ENCODE data around the gene ATP6V1C2. TPM values are rescaled to one million over a fixed set of nuclear protein-coding genes. Genes with fewer than 3 reads are reported as not detected.

The ATP6V1C2 gene
- total and polyA plus RNA-seq, 2 donors (not counting 3 experiments of a cell fraction or from before 2014, with no cell fraction given), result 0.03 to 0.13 TPM

DNA sequence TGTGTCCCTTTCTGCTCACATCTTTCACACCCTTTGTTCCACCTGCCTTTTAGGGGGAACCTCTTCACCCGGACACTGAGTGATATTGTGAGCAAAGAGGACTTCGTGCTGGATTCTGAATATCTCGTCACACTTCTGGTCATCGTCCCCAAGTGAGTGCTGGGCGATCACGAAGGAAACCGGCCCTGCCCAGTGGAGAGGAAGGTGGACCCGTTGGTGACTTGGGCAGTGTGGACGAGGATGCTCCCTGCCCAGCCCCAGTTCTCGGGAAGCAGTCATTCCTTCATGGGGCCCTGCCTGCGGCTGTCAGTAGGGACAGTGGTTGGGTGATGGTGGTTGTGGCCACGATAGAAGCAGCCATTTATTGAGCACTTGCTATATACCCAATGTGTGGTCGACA, 50.4 kb downstream of the ATP6V1C2 start:
- Histone ChIP-seq H3K4me3 (replicated peaks in 1 of 3; ENCODE audit: insufficient read depth in 1 of 3, low read depth in 1 of 3, low read length in 3 of 3) (no peak overlapping the region), H2AFZ (ENCODE audit: low read depth, low read length) (no peak overlapping the region), H3K36me3 (ENCODE audit: control insufficient read depth in 2 of 2, extremely low read depth in 1 of 2, insufficient read depth in 2 of 2, low read length in 2 of 2) (no peaks in the 10 kb centered on the region), H3K4me1 (ENCODE audit: control insufficient read depth, extremely low read depth, insufficient read depth, low read length) (no peaks in the 10 kb centered on the region), H3K9me1 (replicated peaks; ENCODE audit: control insufficient read depth, extremely low read depth, insufficient read depth, low read length) (no peaks in the 10 kb centered on the region), H3K9ac (replicated peaks; ENCODE audit: extremely low read depth, insufficient read depth, low read length) (no peak overlapping the region), H3K27me3 (ENCODE audit: control insufficient read depth in 2 of 2, insufficient read depth in 2 of 2, low read length in 2 of 2) (no peaks in the 10 kb centered on the region), H3K27ac (ENCODE audit: insufficient read depth, low read depth, low read length) (no peak overlapping the region), H3K79me2 (ENCODE audit: control insufficient read depth, insufficient read depth, low read length) (no peaks in the 10 kb centered on the region), H3K4me2 (ENCODE audit: insufficient read depth, low read length) (no peak overlapping the region), H4K20me1 (replicated peaks; ENCODE audit: control insufficient read depth, extremely low read depth, insufficient read depth, low read length) (no peaks in the 10 kb centered on the region), H3K9me3 (replicated peaks; ENCODE audit: control insufficient read depth, insufficient read depth, low read length) (no peaks in the 10 kb centered on the region)
- TF ChIP-seq MYC (IDR thresholded peaks at IDR 0.05; ENCODE audit: low read depth, low read length) (no peak), FOS (IDR thresholded peaks at IDR 0.05; ENCODE audit: borderline replicate concordance, insufficient read depth, low read length) (no peak), JUN (IDR thresholded peaks at IDR 0.05; ENCODE audit: borderline replicate concordance, insufficient read depth, insufficient read length, low read depth) (no peak), POLR2AphosphoS5 (IDR thresholded peaks at IDR 0.05; ENCODE audit: insufficient read depth, low read depth, low read length) (no peak), GATA2 (IDR thresholded peaks at IDR 0.05; ENCODE audit: insufficient read depth, insufficient read length, low read depth, low read length) (no peak), POLR2A (IDR thresholded peaks at IDR 0.05; ENCODE audit: low read depth, low read length) (no peak), EZH2 (IDR thresholded peaks at IDR 0.05; ENCODE audit: borderline replicate concordance, low read depth, low read length, severe bottlenecking) (no peak)
- TF ChIP-seq, protein P1, sequence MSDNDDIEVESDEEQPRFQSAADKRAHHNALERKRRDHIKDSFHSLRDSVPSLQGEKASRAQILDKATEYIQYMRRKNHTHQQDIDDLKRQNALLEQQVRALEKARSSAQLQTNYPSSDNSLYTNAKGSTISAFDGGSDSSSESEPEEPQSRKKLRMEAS (IDR thresholded peaks at IDR 0.05; ENCODE audit: insufficient read depth, insufficient read length), result no peak
- TF ChIP-seq, protein P2, sequence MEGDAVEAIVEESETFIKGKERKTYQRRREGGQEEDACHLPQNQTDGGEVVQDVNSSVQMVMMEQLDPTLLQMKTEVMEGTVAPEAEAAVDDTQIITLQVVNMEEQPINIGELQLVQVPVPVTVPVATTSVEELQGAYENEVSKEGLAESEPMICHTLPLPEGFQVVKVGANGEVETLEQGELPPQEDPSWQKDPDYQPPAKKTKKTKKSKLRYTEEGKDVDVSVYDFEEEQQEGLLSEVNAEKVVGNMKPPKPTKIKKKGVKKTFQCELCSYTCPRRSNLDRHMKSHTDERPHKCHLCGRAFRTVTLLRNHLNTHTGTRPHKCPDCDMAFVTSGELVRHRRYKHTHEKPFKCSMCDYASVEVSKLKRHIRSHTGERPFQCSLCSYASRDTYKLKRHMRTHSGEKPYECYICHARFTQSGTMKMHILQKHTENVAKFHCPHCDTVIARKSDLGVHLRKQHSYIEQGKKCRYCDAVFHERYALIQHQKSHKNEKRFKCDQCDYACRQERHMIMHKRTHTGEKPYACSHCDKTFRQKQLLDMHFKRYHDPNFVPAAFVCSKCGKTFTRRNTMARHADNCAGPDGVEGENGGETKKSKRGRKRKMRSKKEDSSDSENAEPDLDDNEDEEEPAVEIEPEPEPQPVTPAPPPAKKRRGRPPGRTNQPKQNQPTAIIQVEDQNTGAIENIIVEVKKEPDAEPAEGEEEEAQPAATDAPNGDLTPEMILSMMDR (IDR thresholded peaks at IDR 0.05; ENCODE audit: extremely low read depth in 1 of 2, insufficient read depth in 1 of 2, low read depth in 1 of 2, low read length in 2 of 2), result no peak
- dilution Hi-C loops (cut with MboI; ENCODE audit: extremely low pct_ligation_motif_present, low sequenced_read_pairs) (no loop called here), intact Hi-C loops (cut with micrococcal nuclease) (no loop called here)
- no TSS peak for BruUV-seq (replicated peaks)
- POLR2A ChIA-PET, result no interaction called here
- CTCF ChIA-PET, result no interaction called here
- DNase-seq (ENCODE audit: low read depth, low spot score) (no peak), FAIRE-seq (no peak)

Measured in endothelial cell of umbilical vein (primary cell).